ENCODE results near the gene DNAH6. TPM values are rescaled to one million over a fixed set of nuclear protein-coding genes. Genes with fewer than 3 reads are reported as not detected.

DNAH6 gene
- total and polyA plus RNA-seq, 10 of the 15 experiments (the other 5 are each of a cell fraction or from before 2014, with no cell fraction given), result 0.07 to 1.0 (median 0.29) TPM

DNA sequence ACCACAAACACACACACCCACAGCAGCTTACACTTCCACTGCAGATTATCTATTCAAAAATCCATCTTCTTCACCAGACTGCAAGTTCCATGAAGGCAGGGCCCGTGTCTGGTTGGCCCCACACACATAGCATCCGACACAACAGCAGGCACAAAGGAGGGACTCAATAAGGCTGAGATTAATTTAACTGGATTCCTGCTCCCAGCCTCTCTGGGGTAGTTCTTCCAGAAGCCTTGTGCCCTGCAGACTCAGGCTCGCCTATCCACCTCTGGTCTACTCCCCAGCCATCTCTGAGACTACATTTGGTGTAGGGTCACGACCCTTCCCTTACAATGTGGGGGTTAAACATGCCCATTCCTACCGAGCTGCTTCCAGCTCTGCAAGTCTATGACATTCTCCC, 306.9 kb downstream of the DNAH6 start:
- no peak for FAIRE-seq

More for the DNA sequence above, 306.9 kb downstream of the DNAH6 start:
- no TSS peak for BruUV-seq (replicated peaks)
- ChIA-PET SMC1A (ENCODE audit: uncharacterized antibody, unreplicated experiment) (interaction anchor here (1.5 kb wide), 1 partner anchor 9 kb away, joined by 3 read pairs; no protein-coding TSS in a partner anchor), RAD21 (ENCODE audit: unreplicated experiment) (no interaction called here), CTCF (interaction anchor here (1.0 kb wide), 1 partner anchor 35 kb away, joined by 3 read pairs; no protein-coding TSS in a partner anchor), POLR2A (no interaction called here)
- Histone ChIP-seq H3K79me2 (ENCODE audit: control insufficient read depth, insufficient read depth, low read length) (no peaks in the 10 kb centered on the region), H4K20me1 (ENCODE audit: control insufficient read depth, insufficient read depth) (no peaks in the 10 kb centered on the region), H3K4me2 (ENCODE audit: control insufficient read depth, insufficient read depth) (no peak overlapping the region), H3K27ac (ENCODE audit: control insufficient read depth, insufficient read depth) (no peak overlapping the region), H2AFZ (ENCODE audit: control insufficient read depth, low read depth, low read length) (no peak overlapping the region), H3K9ac (ENCODE audit: control insufficient read depth, insufficient read depth, low read length) (no peak overlapping the region), H3K4me3 (no peak overlapping the region), H3K9me3 (replicated peaks; ENCODE audit: control insufficient read depth, insufficient read depth, low read length) (no peaks in the 10 kb centered on the region), H3K27me3 (replicated peaks in 1 of 2; ENCODE audit: control insufficient read depth in 2 of 2, insufficient read depth in 2 of 2, low read length in 1 of 2) (peaks cover 0 to 8% of the 10 kb centered on the region in 2 experiments; a peak in 2 of 4 replicates), H3K4me1 (ENCODE audit: control insufficient read depth, insufficient read depth, low read length) (no peaks in the 10 kb centered on the region), H3K36me3 (ENCODE audit: control insufficient read depth in 2 of 2, insufficient read depth in 2 of 2, low read length in 1 of 2) (no peaks in the 10 kb centered on the region)
- in situ Hi-C loops (cut with MboI) (no loop called here), intact Hi-C loops (cut with micrococcal nuclease; ENCODE audit: unreplicated experiment) (no loop called here)
- DNase-seq (ENCODE audit: low read depth, low spot score), result no peak
- TF ChIP-seq NR2F1 (conservative IDR thresholded peaks at IDR 0.05), result no peak
- TF ChIP-seq KDM1A (IDR thresholded peaks at IDR 0.05; ENCODE audit: borderline replicate concordance), result no peak
- TF ChIP-seq NFIC (IDR thresholded peaks at IDR 0.05; ENCODE audit: low read depth, low read length), result no peak
- TF ChIP-seq RCOR1 (conservative IDR thresholded peaks at IDR 0.05; ENCODE audit: low read depth, low read length), result no peak
- no peak for TF ChIP-seq CHD1 (IDR thresholded peaks at IDR 0.05; ENCODE audit: low read depth, low read length)
- no peak for TF ChIP-seq IKZF1 (conservative IDR thresholded peaks at IDR 0.05)
- no peak for TF ChIP-seq SUZ12 (IDR thresholded peaks at IDR 0.05; ENCODE audit: unreplicated experiment)
- TF ChIP-seq ZNF622 (IDR thresholded peaks at IDR 0.05), result no peak
- TF ChIP-seq, protein P1, sequence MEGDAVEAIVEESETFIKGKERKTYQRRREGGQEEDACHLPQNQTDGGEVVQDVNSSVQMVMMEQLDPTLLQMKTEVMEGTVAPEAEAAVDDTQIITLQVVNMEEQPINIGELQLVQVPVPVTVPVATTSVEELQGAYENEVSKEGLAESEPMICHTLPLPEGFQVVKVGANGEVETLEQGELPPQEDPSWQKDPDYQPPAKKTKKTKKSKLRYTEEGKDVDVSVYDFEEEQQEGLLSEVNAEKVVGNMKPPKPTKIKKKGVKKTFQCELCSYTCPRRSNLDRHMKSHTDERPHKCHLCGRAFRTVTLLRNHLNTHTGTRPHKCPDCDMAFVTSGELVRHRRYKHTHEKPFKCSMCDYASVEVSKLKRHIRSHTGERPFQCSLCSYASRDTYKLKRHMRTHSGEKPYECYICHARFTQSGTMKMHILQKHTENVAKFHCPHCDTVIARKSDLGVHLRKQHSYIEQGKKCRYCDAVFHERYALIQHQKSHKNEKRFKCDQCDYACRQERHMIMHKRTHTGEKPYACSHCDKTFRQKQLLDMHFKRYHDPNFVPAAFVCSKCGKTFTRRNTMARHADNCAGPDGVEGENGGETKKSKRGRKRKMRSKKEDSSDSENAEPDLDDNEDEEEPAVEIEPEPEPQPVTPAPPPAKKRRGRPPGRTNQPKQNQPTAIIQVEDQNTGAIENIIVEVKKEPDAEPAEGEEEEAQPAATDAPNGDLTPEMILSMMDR (IDR thresholded peaks at IDR 0.05 in 2 of 3, conservative IDR thresholded peaks at IDR 0.05 in 1 of 3; ENCODE audit: control insufficient read depth in 2 of 3, extremely low read depth in 1 of 3, insufficient read depth in 1 of 3, low read depth in 3 of 3, low read length in 3 of 3), result no peak
- no peak for TF ChIP-seq CHD2 (IDR thresholded peaks at IDR 0.05; ENCODE audit: borderline replicate concordance, low read depth, low read length)
- no peak for TF ChIP-seq CEBPZ (IDR thresholded peaks at IDR 0.05; ENCODE audit: low read depth, low read length)
- no peak for TF ChIP-seq FOXM1 (IDR thresholded peaks at IDR 0.05; ENCODE audit: low read depth, low read length)
- WGBS (ENCODE audit: insufficient coverage, insufficient replicate concordance, low lambda C conversion rate, missing lambda C conversion rate), result 38% methylated on average over 5 of the region's 5 CpGs
- ATAC-seq, result no peak

Measured in GM12878 (cell line).